Measurements from ENCODE around the gene NLGN1.

DNA sequence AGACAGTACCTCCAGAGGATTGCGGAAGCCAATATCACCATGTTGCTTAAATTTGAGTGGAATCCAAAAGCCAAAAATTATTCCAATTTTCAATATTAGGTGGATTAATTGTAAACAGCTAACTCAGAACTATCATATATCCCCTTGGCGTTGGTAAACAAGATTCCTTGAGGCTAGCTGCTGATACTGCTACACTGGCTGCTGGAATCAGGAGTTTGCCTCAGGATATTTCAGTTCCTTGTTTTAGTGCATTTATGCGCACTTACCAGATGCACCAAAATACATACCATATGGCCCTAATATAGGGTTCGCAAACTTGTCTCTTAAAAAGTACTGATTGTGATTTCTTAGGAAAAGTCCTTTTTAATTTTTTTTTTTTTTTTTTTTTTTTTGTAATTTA lies 856.4 kb downstream of the NLGN1 start:
- TF ChIP-seq, protein P1, sequence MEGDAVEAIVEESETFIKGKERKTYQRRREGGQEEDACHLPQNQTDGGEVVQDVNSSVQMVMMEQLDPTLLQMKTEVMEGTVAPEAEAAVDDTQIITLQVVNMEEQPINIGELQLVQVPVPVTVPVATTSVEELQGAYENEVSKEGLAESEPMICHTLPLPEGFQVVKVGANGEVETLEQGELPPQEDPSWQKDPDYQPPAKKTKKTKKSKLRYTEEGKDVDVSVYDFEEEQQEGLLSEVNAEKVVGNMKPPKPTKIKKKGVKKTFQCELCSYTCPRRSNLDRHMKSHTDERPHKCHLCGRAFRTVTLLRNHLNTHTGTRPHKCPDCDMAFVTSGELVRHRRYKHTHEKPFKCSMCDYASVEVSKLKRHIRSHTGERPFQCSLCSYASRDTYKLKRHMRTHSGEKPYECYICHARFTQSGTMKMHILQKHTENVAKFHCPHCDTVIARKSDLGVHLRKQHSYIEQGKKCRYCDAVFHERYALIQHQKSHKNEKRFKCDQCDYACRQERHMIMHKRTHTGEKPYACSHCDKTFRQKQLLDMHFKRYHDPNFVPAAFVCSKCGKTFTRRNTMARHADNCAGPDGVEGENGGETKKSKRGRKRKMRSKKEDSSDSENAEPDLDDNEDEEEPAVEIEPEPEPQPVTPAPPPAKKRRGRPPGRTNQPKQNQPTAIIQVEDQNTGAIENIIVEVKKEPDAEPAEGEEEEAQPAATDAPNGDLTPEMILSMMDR (IDR thresholded peaks at IDR 0.05; ENCODE audit: control extremely low read depth in 1 of 3, insufficient read depth in 1 of 3, low read depth in 1 of 3, low read length in 3 of 3), result no peak
- no peak for TF ChIP-seq BRCA1 (IDR thresholded peaks at IDR 0.05; ENCODE audit: low read depth, low read length)
- TF ChIP-seq EZH2 (IDR thresholded peaks at IDR 0.05; ENCODE audit: low read depth, low read length, severe bottlenecking), result no peak
- no peak for TF ChIP-seq YY1 (IDR thresholded peaks at IDR 0.05; ENCODE audit: low read depth, low read length)
- TF ChIP-seq POLR2AphosphoS5 (IDR thresholded peaks at IDR 0.05; ENCODE audit: low read depth, low read length), result no peak
- TF ChIP-seq KDM1A (IDR thresholded peaks at IDR 0.05; ENCODE audit: borderline replicate concordance, low read length), result no peak
- TF ChIP-seq PHF8 (conservative IDR thresholded peaks at IDR 0.05; ENCODE audit: low read depth, low read length), result no peak
- no peak for TF ChIP-seq CHD2 (IDR thresholded peaks at IDR 0.05; ENCODE audit: low read length)
- TF ChIP-seq SP1 (IDR thresholded peaks at IDR 0.05; ENCODE audit: low read depth, low read length), result no peak
- no peak for TF ChIP-seq JUND (IDR thresholded peaks at IDR 0.05; ENCODE audit: low read length)
- TF ChIP-seq HDAC2 (IDR thresholded peaks at IDR 0.05; ENCODE audit: borderline replicate concordance in 1 of 2, low read depth in 2 of 2, low read length in 2 of 2), result no peak
- no peak for TF ChIP-seq POLR2A (IDR thresholded peaks at IDR 0.05; ENCODE audit: control extremely low read depth in 1 of 2, low read depth in 2 of 2, low read length in 2 of 2)
- no peak for TF ChIP-seq SIN3A (conservative IDR thresholded peaks at IDR 0.05 in 1 of 2, IDR thresholded peaks at IDR 0.05 in 1 of 2; ENCODE audit: low read depth in 1 of 2, low read length in 2 of 2)
- no peak for TF ChIP-seq EGR1 (IDR thresholded peaks at IDR 0.05; ENCODE audit: borderline replicate concordance, low read depth, low read length)
